IMR-90 (cell line): ENCODE measurements around the gene BRD8. TPM values are rescaled to one million over a fixed set of nuclear protein-coding genes. Genes with fewer than 3 reads are reported as not detected.

Experiments used
- ATAC-seq: fragments of 200-7000 bp; cut with Tn5 transposase; 2 replicates; pipeline ENCODE4 v1.9.1; 2020; ENCODE audit warnings: low read depth, mild to moderate bottlenecking, moderate library complexity
- BruUV-seq: library from RNA; stranded (reverse); fragments of 400-500 nt; replicated peaks from 2 replicates; lab custom pipeline; 2021; lab: Mats Ljungman, UMichigan
- CTCF ChIA-PET: fragments of 300-600 bp; formaldehyde crosslinking; extraction: SDS; loops from one replicate; lab custom pipeline; 2021; ENCODE audit warnings: antibody characterized with exemption; lab: Yijun Ruan, JAX
- POLR2A ChIA-PET: fragments of 300-600 bp; sonication (Branson Sonifier 250); formaldehyde crosslinking; loops from one replicate; lab custom pipeline; 2022; ENCODE audit warnings: antibody characterized with exemption; ENCODE audit not compliant: unreplicated experiment; lab: Charles Lee
- DNase-seq: peaks from one replicate; pipeline ENCODE4 v3.0.0; 2013
- H2AFZ ChIP-seq: replicated peaks from 2 replicates; pipeline ENCODE3; 2013; ENCODE audit warnings: low read length, mild to moderate bottlenecking; ENCODE audit not compliant: poor library complexity
- H2AK5ac ChIP-seq: 2 replicates; pipeline ENCODE4 v1.6.1; 2013; ENCODE audit warnings: low read depth, low read length, inconsistent platforms
- H2AK9ac ChIP-seq: replicated peaks from 2 replicates; pipeline ENCODE3; 2013; ENCODE audit warnings: mild to moderate bottlenecking, low read depth, low read length, moderate library complexity; ENCODE audit not compliant: poor library complexity
- H2BK120ac ChIP-seq: 2 replicates; pipeline ENCODE4 v1.6.1; 2013; ENCODE audit warnings: low read depth, low read length, inconsistent platforms
- H2BK15ac ChIP-seq: 3 replicates; pipeline ENCODE4 v1.6.1; 2013; ENCODE audit warnings: low read depth, low read length, inconsistent platforms
- H2BK20ac ChIP-seq: 2 replicates; pipeline ENCODE4 v1.6.1; 2013; ENCODE audit warnings: low read depth, mild to moderate bottlenecking, inconsistent platforms, low read length, moderate library complexity
- H2BK5ac ChIP-seq: 2 replicates; pipeline ENCODE4 v1.6.1; 2013; ENCODE audit warnings: mild to moderate bottlenecking, low read depth, low read length, inconsistent platforms; ENCODE audit not compliant: poor library complexity, severe bottlenecking
- H3K14ac ChIP-seq: replicated peaks from 2 replicates; pipeline ENCODE4 v1.6.1; 2013; ENCODE audit warnings: low read depth, low read length, inconsistent platforms
- H3K18ac ChIP-seq: 2 replicates; pipeline ENCODE4 v1.6.1; 2013; ENCODE audit warnings: low read depth, low read length, control low read depth
- H3K23ac ChIP-seq: 2 replicates; pipeline ENCODE4 v1.6.1; 2013; ENCODE audit warnings: low read depth, low read length, inconsistent platforms
- H3K27ac ChIP-seq: 2 replicates; pipeline ENCODE4 v1.5.1; 2013; ENCODE audit warnings: mild to moderate bottlenecking, control low read depth, low read length; ENCODE audit not compliant: insufficient read depth
- H3K27me3 ChIP-seq: 2 replicates; pipeline ENCODE4 v1.6.1; 2013; ENCODE audit warnings: low read length; ENCODE audit not compliant: control insufficient read depth, insufficient read depth
- H3K36me3 ChIP-seq: 2 replicates; pipeline ENCODE4 v1.6.1; 2013; ENCODE audit warnings: low read length, mixed read lengths; ENCODE audit not compliant: control insufficient read depth, insufficient read depth
- H3K4ac ChIP-seq: 2 replicates; pipeline ENCODE4 v1.6.1; 2013; ENCODE audit warnings: low read depth, low read length, inconsistent platforms
- H3K4me1 ChIP-seq: 2 replicates; pipeline ENCODE4 v1.6.1; 2013; ENCODE audit warnings: low read length, mixed read lengths; ENCODE audit not compliant: control insufficient read depth, insufficient read depth
- H3K4me2 ChIP-seq: 2 replicates; pipeline ENCODE4 v1.6.1; 2013; ENCODE audit warnings: low read depth, mild to moderate bottlenecking, control low read depth, low read length, moderate library complexity
- H3K4me3 ChIP-seq: 2 replicates; pipeline ENCODE4 v1.5.1; 2013; ENCODE audit warnings: low read depth, mild to moderate bottlenecking, control low read depth, low read length, moderate library complexity; ENCODE audit not compliant: insufficient read depth
- H3K56ac ChIP-seq: 2 replicates; pipeline ENCODE4 v1.6.1; 2013; ENCODE audit warnings: low read length, inconsistent platforms; ENCODE audit not compliant: insufficient read depth; ENCODE audit errors: extremely low read depth
- H3K79me1 ChIP-seq, 2 experiments: 2 replicates each; pipeline ENCODE4 v1.6.1; 2013; ENCODE audit warnings: low read length in 2 of 2, inconsistent platforms in 1 of 2, low read depth in 1 of 2
- H3K9ac ChIP-seq: 2 replicates; pipeline ENCODE4 v1.6.1; 2013; ENCODE audit warnings: low read depth, low read length, control low read depth
- H3K9me1 ChIP-seq: 2 replicates; pipeline ENCODE4 v1.6.1; 2013; ENCODE audit warnings: low read length, inconsistent platforms; ENCODE audit not compliant: insufficient read depth
- H3K9me3 ChIP-seq: 2 replicates; pipeline ENCODE4 v1.6.1; 2013; ENCODE audit warnings: low read length; ENCODE audit not compliant: control insufficient read depth, insufficient read depth
- H4K20me1 ChIP-seq: 2 replicates; pipeline ENCODE4 v1.6.1; 2013; ENCODE audit warnings: low read length, inconsistent platforms; ENCODE audit not compliant: insufficient read depth
- H4K5ac ChIP-seq: 2 replicates; pipeline ENCODE4 v1.6.1; 2013; ENCODE audit warnings: mild to moderate bottlenecking, low read depth, low read length, control low read depth
- H4K8ac ChIP-seq, 2 experiments: 2 replicates each; pipeline ENCODE4 v1.6.1; 2013; ENCODE audit warnings: low read depth in 2 of 2, low read length in 2 of 2, control low read depth in 1 of 2, inconsistent platforms in 1 of 2
- H4K91ac ChIP-seq: 2 replicates; pipeline ENCODE4 v1.6.1; 2013; ENCODE audit warnings: low read depth, low read length, inconsistent platforms; ENCODE audit not compliant: insufficient read depth
- ELK1 ChIP-seq: fragments of 150-350 bp; IDR thresholded peaks from 2 replicates; pipeline ENCODE4 v1.6.1; 2016; ENCODE audit warnings: low read depth, mild to moderate bottlenecking, low read length, moderate library complexity, borderline replicate concordance
- NFE2L2 ChIP-seq: fragments of 150-350 bp; IDR thresholded peaks from 2 replicates; pipeline ENCODE4 v1.6.1; 2016; ENCODE audit warnings: low read depth, mild to moderate bottlenecking, low read length
- RAD21 ChIP-seq: IDR thresholded peaks from 2 replicates; pipeline ENCODE4 v1.6.1; 2012; ENCODE audit warnings: low read length, improper control_type of control experiment
- WGBS, 2 experiments: methylation state at CpG; one replicate each; pipeline versions ENCODE4 v1.1.5 to v1.1.7; 2013; ENCODE audit warnings: missing lambda C conversion rate in 2 of 2; ENCODE audit not compliant: insufficient read length in 1 of 2; ENCODE audit errors: extremely low coverage in 2 of 2; 5-methylcytosine and 5-hydroxymethylcytosine counted together
- dilution Hi-C: fragments of 300-500 bp; cut with HindIII; formaldehyde crosslinking; loops from one replicate; pipeline ENCODE4 v1.14.3; 2018; ENCODE audit warnings: low sequenced_read_pairs; ENCODE audit not compliant: unreplicated experiment
- in situ Hi-C: fragments of 300-500 bp; cut with MboI; formaldehyde crosslinking; loops from 3 replicates; pipeline ENCODE4 v1.14.3; 2019; ENCODE audit warnings: low sequenced_read_pairs, inconsistent platforms, mixed read lengths
- intact Hi-C: fragments of 100-400 bp; cut with micrococcal nuclease; formaldehyde crosslinking; loops from 2 replicates; pipeline ENCODE4 v1.10.0; 2022
- polyA plus RNA-seq, 3 experiments: library from polyadenylated mRNA; depleted of rRNA; stranded (reverse); fragments of >200 nt; gene quantifications; 2 replicates each; pipeline ENCODE4 v1.2.3, GENCODE V29; 2012; ENCODE audit warnings: low replicate concordance in 1 of 3
- total RNA-seq: library from RNA; depleted of rRNA; stranded (reverse); fragments of >200 nt; gene quantifications from 2 replicates; pipeline ENCODE4 v1.2.3, GENCODE V29; 2012

BRD8 gene
- total and polyA plus RNA-seq, 2 of the 4 experiments (the other 2 are of a cell fraction): 36.9 to 43.6 TPM

- BruUV-seq: no TSS peak
- Histone ChIP-seq H3K23ac (no peak overlapping the region), H4K20me1 (no peaks in the 10 kb centered on the region), H3K56ac (no peak overlapping the region), H2AFZ (no peak overlapping the region), H3K9me1 (no peaks in the 10 kb centered on the region), H4K5ac (no peak overlapping the region), H2BK20ac (no peak overlapping the region), H4K8ac (no peak overlapping the region), H4K91ac (no peak overlapping the region), H3K79me1 (no peaks in the 10 kb centered on the region), H2BK5ac (no peak overlapping the region), H3K4ac (no peak overlapping the region), H3K14ac (no peak overlapping the region), H3K9ac (no peak overlapping the region), H3K18ac (no peak overlapping the region), H3K36me3 (no peaks in the 10 kb centered on the region), H3K4me3 (no peak overlapping the region), H3K27me3 (no peaks in the 10 kb centered on the region; the same call in none of the 2 replicates), H2BK120ac (no peak overlapping the region), H2AK5ac (no peak overlapping the region), H3K9me3 (no peaks in the 10 kb centered on the region), H2BK15ac (no peak overlapping the region), H3K27ac (no peak overlapping the region), H2AK9ac (no peak overlapping the region), H3K4me2 (no peak overlapping the region), H3K4me1 (no peaks in the 10 kb centered on the region)
- DNase-seq (no peak), ATAC-seq (no peak)
- TF ChIP-seq RAD21 (no peak), ELK1 (no peak), NFE2L2 (no peak)
- in situ Hi-C loops (loop anchor here (25.0 kb wide), 2 partner anchors 92 to 492 kb away; partner anchors contain the start of gene FAM13B), intact Hi-C loops (no loop called here), dilution Hi-C loops (no loop called here)
- CTCF ChIA-PET: no interaction called here
- POLR2A ChIA-PET: no interaction called here
- WGBS, 2 experiments: 100% methylated on average over 2 of the region's 6 CpGs; no CpG with 5 or more reads in 1 of the 2 experiments
These were observed 49.1 kb downstream of the BRD8 start for GRCh38 chr5:138129347-138129746.
